ENCODE data around the gene CAMTA1.

Gene CAMTA1

DNA sequence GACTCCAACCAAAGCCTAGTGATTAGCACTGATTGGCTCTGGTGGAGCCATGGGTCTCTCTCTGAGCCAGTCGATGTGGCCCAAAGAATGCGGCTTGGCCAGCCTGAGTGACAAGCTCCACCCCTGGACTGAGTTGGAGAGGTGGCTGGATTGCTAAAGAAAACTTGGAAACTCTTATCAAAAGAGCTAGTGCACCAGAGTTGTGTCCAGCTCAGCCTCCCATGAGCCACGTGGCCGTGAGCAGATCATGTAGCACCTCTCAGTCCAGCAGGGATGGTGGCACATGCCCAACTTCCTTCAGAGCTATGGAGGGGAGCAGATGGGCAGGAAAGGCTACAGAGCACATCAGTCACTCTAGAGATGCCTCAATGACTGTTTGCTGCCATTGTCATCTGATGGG is 843.0 kb downstream of the CAMTA1 start:
- Histone ChIP-seq H3K4me1 (ENCODE audit: insufficient read depth, poor library complexity, severe bottlenecking) (no peaks in the 10 kb centered on the region), H3K36me3 (ENCODE audit: low read depth) (no peaks in the 10 kb centered on the region), H3K9me3 (ENCODE audit: severe bottlenecking) (no peaks in the 10 kb centered on the region), H3K27me3 (ENCODE audit: insufficient read depth, poor library complexity, severe bottlenecking) (peaks cover 26% of the 10 kb centered on the region), H3K4me3 (ENCODE audit: severe bottlenecking) (no peak overlapping the region), H3K27ac (ENCODE audit: poor library complexity, severe bottlenecking) (no peak overlapping the region)
- no peak for ATAC-seq (ENCODE audit: low read depth)
- TF ChIP-seq, protein P1, sequence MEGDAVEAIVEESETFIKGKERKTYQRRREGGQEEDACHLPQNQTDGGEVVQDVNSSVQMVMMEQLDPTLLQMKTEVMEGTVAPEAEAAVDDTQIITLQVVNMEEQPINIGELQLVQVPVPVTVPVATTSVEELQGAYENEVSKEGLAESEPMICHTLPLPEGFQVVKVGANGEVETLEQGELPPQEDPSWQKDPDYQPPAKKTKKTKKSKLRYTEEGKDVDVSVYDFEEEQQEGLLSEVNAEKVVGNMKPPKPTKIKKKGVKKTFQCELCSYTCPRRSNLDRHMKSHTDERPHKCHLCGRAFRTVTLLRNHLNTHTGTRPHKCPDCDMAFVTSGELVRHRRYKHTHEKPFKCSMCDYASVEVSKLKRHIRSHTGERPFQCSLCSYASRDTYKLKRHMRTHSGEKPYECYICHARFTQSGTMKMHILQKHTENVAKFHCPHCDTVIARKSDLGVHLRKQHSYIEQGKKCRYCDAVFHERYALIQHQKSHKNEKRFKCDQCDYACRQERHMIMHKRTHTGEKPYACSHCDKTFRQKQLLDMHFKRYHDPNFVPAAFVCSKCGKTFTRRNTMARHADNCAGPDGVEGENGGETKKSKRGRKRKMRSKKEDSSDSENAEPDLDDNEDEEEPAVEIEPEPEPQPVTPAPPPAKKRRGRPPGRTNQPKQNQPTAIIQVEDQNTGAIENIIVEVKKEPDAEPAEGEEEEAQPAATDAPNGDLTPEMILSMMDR (IDR thresholded peaks at IDR 0.05; ENCODE audit: poor library complexity, severe bottlenecking), result no peak
- no peak for DNase-seq (ENCODE audit: low spot score)

DNA sequence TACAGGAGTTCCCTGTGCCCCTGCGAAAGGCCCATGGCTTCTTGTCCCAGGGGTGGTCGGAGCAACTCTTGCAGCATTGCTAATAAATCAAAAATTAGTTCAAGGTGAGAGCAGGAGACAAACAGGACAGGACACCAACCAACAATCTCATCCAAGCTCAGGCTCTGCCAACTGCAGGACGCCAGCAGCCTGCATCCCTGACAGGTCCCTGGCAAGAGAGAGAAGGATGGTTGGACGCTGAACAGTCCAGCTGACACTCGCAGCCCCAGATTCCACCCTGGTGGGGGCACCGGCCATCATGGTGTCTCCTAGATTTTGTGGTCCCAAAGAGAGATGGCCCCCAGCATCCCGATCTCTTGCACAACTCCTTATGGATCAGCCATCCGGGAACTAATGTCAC is 843.8 kb downstream of the CAMTA1 start:
- ATAC-seq (ENCODE audit: low read depth) (no peak), DNase-seq (ENCODE audit: low spot score) (no peak)
- H3K4me3 ChIP-seq (ENCODE audit: severe bottlenecking), result no peak overlapping the region
- H3K9me3 ChIP-seq (ENCODE audit: severe bottlenecking), result no peaks in the 10 kb centered on the region
- TF ChIP-seq, protein P1 (IDR thresholded peaks at IDR 0.05; ENCODE audit: poor library complexity, severe bottlenecking), result no peak
- H3K27me3 ChIP-seq (ENCODE audit: insufficient read depth, poor library complexity, severe bottlenecking), result peaks cover 26% of the 10 kb centered on the region
- H3K27ac ChIP-seq (ENCODE audit: poor library complexity, severe bottlenecking), result no peak overlapping the region
- no peaks in the 10 kb centered on the region for H3K36me3 ChIP-seq (ENCODE audit: low read depth)
- no peaks in the 10 kb centered on the region for H3K4me1 ChIP-seq (ENCODE audit: insufficient read depth, poor library complexity, severe bottlenecking)

DNA sequence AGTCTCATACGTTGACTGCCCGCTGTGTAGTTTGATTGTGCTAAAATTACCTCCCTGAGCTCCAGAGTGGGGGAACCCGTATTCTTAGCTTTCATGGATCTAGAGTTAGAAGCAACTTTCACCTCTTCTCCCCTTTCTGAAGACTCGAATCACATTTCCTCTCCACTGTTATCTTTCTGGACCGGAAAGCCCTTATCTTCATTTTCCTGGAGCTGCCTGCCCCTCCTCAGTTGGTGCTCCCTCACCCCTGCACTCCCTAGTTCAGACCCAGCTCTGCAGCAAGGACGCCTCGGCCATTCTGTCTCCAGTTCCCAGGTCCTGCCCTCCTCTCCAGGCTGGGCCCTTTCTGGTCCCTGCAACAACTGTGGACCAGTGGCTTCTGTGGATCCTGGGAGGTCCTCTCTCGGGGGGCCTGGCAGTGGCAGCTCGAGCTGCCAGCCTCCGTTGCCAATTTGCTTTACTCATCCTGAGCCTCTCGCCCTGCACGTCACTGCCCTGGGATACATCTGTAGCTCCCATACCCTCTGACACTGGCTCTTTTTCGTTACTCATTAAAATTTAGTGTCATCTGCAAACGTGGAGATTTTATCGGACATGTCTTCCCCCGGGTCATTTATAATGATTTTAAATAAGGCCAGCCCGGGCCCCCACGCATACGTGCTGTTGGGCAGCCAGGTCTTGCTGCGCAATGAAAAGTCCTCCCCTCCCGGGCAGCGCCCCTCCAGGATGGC is 844.4 kb downstream of the CAMTA1 start:
- ATAC-seq (ENCODE audit: low read depth) (no peak), DNase-seq (ENCODE audit: low spot score) (no peak)
- Histone ChIP-seq H3K4me1 (ENCODE audit: insufficient read depth, poor library complexity, severe bottlenecking) (no peaks in the 10 kb centered on the region), H3K27ac (ENCODE audit: poor library complexity, severe bottlenecking) (no peak overlapping the region), H3K4me3 (ENCODE audit: severe bottlenecking) (no peak overlapping the region), H3K36me3 (ENCODE audit: low read depth) (no peaks in the 10 kb centered on the region), H3K27me3 (ENCODE audit: insufficient read depth, poor library complexity, severe bottlenecking) (peaks cover 22% of the 10 kb centered on the region), H3K9me3 (ENCODE audit: severe bottlenecking) (no peaks in the 10 kb centered on the region)
- TF ChIP-seq, protein P1 (IDR thresholded peaks at IDR 0.05; ENCODE audit: poor library complexity, severe bottlenecking), result no peak

DNA sequence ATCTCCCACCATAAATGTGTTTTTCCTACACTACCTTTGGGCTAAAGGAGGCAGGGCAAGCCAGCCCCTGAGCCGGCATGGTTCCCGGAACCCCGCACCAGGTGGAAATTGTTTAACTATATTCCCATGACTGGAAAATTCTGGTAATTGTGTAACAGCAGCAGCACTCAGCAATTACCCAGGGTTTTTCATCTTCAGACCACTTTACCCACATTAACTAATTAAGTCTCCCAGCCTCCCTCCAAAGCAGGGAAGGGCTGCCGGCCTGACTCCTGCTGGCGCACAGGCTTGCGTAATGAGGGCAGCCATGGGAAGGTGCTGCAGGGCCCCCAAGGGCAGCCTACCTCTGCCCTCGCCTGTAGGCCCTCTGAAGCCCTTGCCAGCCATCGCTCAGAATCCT is 845.1 kb downstream of the CAMTA1 start:
- Histone ChIP-seq H3K27ac (ENCODE audit: poor library complexity, severe bottlenecking) (no peak overlapping the region), H3K9me3 (ENCODE audit: severe bottlenecking) (no peaks in the 10 kb centered on the region), H3K27me3 (ENCODE audit: insufficient read depth, poor library complexity, severe bottlenecking) (peaks cover 21% of the 10 kb centered on the region), H3K36me3 (ENCODE audit: low read depth) (no peaks in the 10 kb centered on the region), H3K4me1 (ENCODE audit: insufficient read depth, poor library complexity, severe bottlenecking) (no peaks in the 10 kb centered on the region), H3K4me3 (ENCODE audit: severe bottlenecking) (no peak overlapping the region)
- DNase-seq (ENCODE audit: low spot score), result no peak
- no peak for ATAC-seq (ENCODE audit: low read depth)
- TF ChIP-seq, protein P1 (IDR thresholded peaks at IDR 0.05; ENCODE audit: poor library complexity, severe bottlenecking), result no peak

DNA sequence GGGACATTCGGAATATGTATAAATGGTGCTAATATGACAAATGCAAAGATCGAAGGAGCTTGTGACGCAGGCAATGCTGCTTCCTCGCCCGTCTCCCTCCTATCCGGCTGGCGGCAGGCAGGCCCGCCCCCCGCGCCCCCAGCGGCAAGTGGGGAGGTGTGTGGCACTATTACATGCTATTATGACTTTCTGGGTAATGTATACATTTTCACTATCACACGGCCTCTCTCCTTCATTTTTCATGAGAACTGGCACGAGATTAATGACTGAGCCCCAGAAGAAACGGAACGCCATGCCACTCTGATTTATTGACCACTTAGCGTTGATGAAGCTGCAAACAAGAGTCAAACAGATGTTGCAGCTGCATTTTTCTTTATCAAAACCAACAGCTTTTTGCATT is 846.9 kb downstream of the CAMTA1 start:
- H3K27ac ChIP-seq (ENCODE audit: poor library complexity, severe bottlenecking), result no peak overlapping the region
- H3K4me3 ChIP-seq (ENCODE audit: severe bottlenecking), result no peak overlapping the region
- DNase-seq (ENCODE audit: low spot score) (no peak), ATAC-seq (ENCODE audit: low read depth) (no peak)
- H3K36me3 ChIP-seq (ENCODE audit: low read depth), result no peaks in the 10 kb centered on the region
- H3K27me3 ChIP-seq (ENCODE audit: insufficient read depth, poor library complexity, severe bottlenecking), result peaks cover 7% of the 10 kb centered on the region
- no peaks in the 10 kb centered on the region for H3K4me1 ChIP-seq (ENCODE audit: insufficient read depth, poor library complexity, severe bottlenecking)
- H3K9me3 ChIP-seq (ENCODE audit: severe bottlenecking), result no peaks in the 10 kb centered on the region
- TF ChIP-seq, protein P1 (IDR thresholded peaks at IDR 0.05; ENCODE audit: poor library complexity, severe bottlenecking), result no peak

All from RWPE2 (cell line).